ENCODE data around the gene C10orf53. TPM values are rescaled to one million over a fixed set of nuclear protein-coding genes. Genes with fewer than 3 reads are reported as not detected.

The C10orf53 gene
- total RNA-seq, 1 experiment from 2014 or later, result not detected

GRCh38 chr10:49644035-49644646, 35.3 kb upstream of the C10orf53 start:
- ATAC-seq (no peak), DNase-seq (ENCODE audit: low spot score) (peak; percentile 2)
- Mint-ChIP-seq H3K27me3 (ENCODE audit: low read depth) (peaks cover 13% of the 10 kb centered on the region), H3K4me1 (peaks cover 4% of the 10 kb centered on the region), H3K4me3 (no peak overlapping the region), H3K9me3 (no peaks in the 10 kb centered on the region), H3K27ac (0 out of 2 replicates have a peak overlapping the region, but pooled peaks have one; percentile 29), H3K36me3 (no peaks in the 10 kb centered on the region)
- no peak for TF ChIP-seq IRF1 (CRISPR knock-in tag; IDR thresholded peaks at IDR 0.05)
- TF ChIP-seq MXD4 (CRISPR knock-in tag; IDR thresholded peaks at IDR 0.05; ENCODE audit: borderline replicate concordance), result no peak
- TF ChIP-seq ZSCAN18 (CRISPR knock-in tag; IDR thresholded peaks at IDR 0.05), result no peak
- no peak for TF ChIP-seq E2F5 (CRISPR knock-in tag; IDR thresholded peaks at IDR 0.05)
- no peak for TF ChIP-seq E2F4 (CRISPR knock-in tag; IDR thresholded peaks at IDR 0.05; ENCODE audit: borderline replicate concordance, low read depth)
- no peak for TF ChIP-seq CDX4 (CRISPR knock-in tag; IDR thresholded peaks at IDR 0.05; ENCODE audit: borderline replicate concordance)
- TF ChIP-seq SP1 (CRISPR knock-in tag; conservative IDR thresholded peaks at IDR 0.05), result no peak
- no peak for TF ChIP-seq GRHL2 (CRISPR knock-in tag; IDR thresholded peaks at IDR 0.05; ENCODE audit: insufficient replicate concordance, severe bottlenecking)
- no peak for TF ChIP-seq ESRRA (CRISPR knock-in tag; IDR thresholded peaks at IDR 0.05; ENCODE audit: borderline replicate concordance)
- TF ChIP-seq ARID4B (CRISPR knock-in tag; IDR thresholded peaks at IDR 0.05; ENCODE audit: borderline replicate concordance), result no peak
- no peak for TF ChIP-seq ZNF138 (CRISPR knock-in tag; conservative IDR thresholded peaks at IDR 0.05)
- TF ChIP-seq PREB (CRISPR knock-in tag; IDR thresholded peaks at IDR 0.05; ENCODE audit: borderline replicate concordance), result no peak
- TF ChIP-seq MAX (CRISPR knock-in tag; IDR thresholded peaks at IDR 0.05), result no peak
- no peak for TF ChIP-seq STAT6 (CRISPR knock-in tag; conservative IDR thresholded peaks at IDR 0.05; ENCODE audit: low read depth)
- TF ChIP-seq ZMAT4 (CRISPR knock-in tag; IDR thresholded peaks at IDR 0.05), result no peak
- ChIA-PET POLR2A (no interaction called here), CTCF (interaction anchor here (1.0 kb wide), 1 partner anchor 100 kb away, joined by 3 read pairs; no protein-coding TSS in a partner anchor)

Measured in WTC11 (cell line).